Sigmoid colon (tissue), 7 donors: ENCODE data around the gene CDX1. TPM values are rescaled to one million over a fixed set of nuclear protein-coding genes. Genes with fewer than 3 reads are reported as not detected.

Experiments used
- DNase-seq: peaks from one replicate; pipeline ENCODE4 v3.0.0-alpha.2; 2019
- H3K27ac ChIP-seq, 4 donors: fragments of 200-600 bp; sonication (generic); one replicate each; pipeline ENCODE4 v1.5.1; 2016 to 2019; ENCODE audit warnings: mild to moderate bottlenecking in 1 of 4
- H3K27me3 ChIP-seq, 3 donors: fragments of 200-600 bp; sonication (generic); one replicate each; pipeline ENCODE4 v1.5.1; 2019; ENCODE audit warnings: mild to moderate bottlenecking in 1 of 3
- H3K36me3 ChIP-seq, 4 donors: fragments of 200-600 bp; sonication (generic); one replicate each; pipeline ENCODE4 v1.5.1; 2016 to 2019
- H3K4me1 ChIP-seq, 4 donors: fragments of 200-600 bp; sonication (generic); one replicate each; pipeline ENCODE4 v1.5.1; 2017 to 2019
- H3K4me3 ChIP-seq, 4 donors: fragments of 200-600 bp; sonication (generic); one replicate each; pipeline ENCODE4 v1.5.1; 2017 to 2019; ENCODE audit warnings: mild to moderate bottlenecking in 2 of 4, moderate library complexity in 1 of 4
- H3K9me3 ChIP-seq, 4 donors: fragments of 200-600 bp in 3 of 4; sonication (generic) in 3 of 4; one replicate each; pipeline versions ENCODE4 v1.5.1 to v1.6.1; 2013 to 2019
- EP300 ChIP-seq, 4 donors: sonication (generic); formaldehyde crosslinking; IDR thresholded peaks; one replicate each; pipeline ENCODE4 v1.6.1; 2017; ENCODE audit warnings: antibody characterized with exemption in 4 of 4
- POLR2A ChIP-seq, 2 donors: fragments of 450-650 bp; IDR thresholded peaks; one replicate each; pipeline ENCODE4 v1.6.1; 2016; ENCODE audit warnings: antibody characterized with exemption in 2 of 2, mild to moderate bottlenecking in 2 of 2, moderate library complexity in 2 of 2
- POLR2AphosphoS5 ChIP-seq, 4 donors: sonication (generic); formaldehyde crosslinking; IDR thresholded peaks; one replicate each; pipeline ENCODE4 v1.6.1; 2017; ENCODE audit warnings: antibody characterized with exemption in 4 of 4
- WGBS, 2 donors: extraction: QIAGEN DNeasy Blood & Tissue Kit; methylation state at CpG; one replicate each; pipeline ENCODE4 v1.1.7; 2013; 5-methylcytosine and 5-hydroxymethylcytosine counted together
- intact Hi-C: fragments of 100-400 bp; cut with DNase I; formaldehyde crosslinking; loops from one replicate; pipeline ENCODE4 v1.15.1; 2023
- polyA plus RNA-seq, 3 donors: library from polyadenylated mRNA; stranded (reverse); fragments of 200-250 nt; gene quantifications; one replicate each; pipeline ENCODE4 v1.2.3, GENCODE V29; 2013
- total RNA-seq, 4 donors: library from RNA; depleted of rRNA; stranded (reverse); fragments of >200 nt; gene quantifications; one replicate each; pipeline ENCODE4 v1.1.0, GENCODE V29; 2016
- TF ChIP-seq, protein P1 (sequence below), 4 experiments: fragments of 450-650 bp in 3 of 4; fragments of 200-600 bp in 1 of 4; IDR thresholded peaks; one replicate each; pipeline ENCODE4 v1.5.1; 2016 to 2019; ENCODE audit warnings: antibody characterized with exemption in 4 of 4, mild to moderate bottlenecking in 3 of 4, moderate library complexity in 2 of 4
- donor health status: healthy with polysubstance abuse.
- donor health status: Bipolar disorder and iron deficiency.
- donor health status: healthy.

The CDX1 gene
- total and polyA plus RNA-seq, 7 donors = 0.71 to 455 (median 325) TPM; not detected in 2

DNA sequence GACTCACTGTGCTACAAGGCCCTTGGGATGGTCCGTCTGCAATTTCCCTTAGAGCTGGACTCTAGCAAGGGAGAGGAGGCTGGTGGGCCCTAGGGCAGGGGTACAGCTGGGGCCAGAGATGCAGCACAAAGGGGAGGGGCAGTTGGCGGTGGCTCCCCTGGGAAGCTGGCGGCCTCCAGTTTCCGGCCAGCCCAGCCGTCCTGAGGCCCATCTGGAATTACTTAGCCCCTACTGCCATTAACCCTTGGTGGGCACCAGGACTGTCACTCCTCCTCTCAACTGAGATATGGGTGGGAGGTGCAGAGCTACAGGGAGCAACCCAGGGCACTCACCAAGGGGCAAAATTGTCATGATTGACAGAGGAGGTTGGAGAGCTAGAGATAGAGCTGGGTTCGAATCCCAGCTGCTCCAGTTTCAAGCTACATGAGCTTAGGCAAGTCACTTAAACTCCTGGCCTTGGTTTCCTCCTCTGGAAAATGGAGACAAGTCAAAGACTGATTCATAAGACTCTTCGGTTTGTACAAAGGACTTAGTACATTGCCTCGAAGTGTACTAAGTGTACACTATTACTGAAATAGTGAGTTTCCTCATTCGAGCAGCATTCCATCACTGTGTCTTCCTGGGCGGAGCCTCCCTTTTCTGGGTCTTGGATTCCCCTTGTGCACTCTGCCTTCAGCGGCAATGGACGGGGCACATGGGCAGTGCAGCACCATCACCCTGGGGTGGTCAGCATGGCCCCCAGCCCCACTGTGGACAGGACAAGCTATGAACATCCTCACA is 8.2 kb upstream of the CDX1 start:
- Histone ChIP-seq H3K9me3 (no peaks in the 10 kb centered on the region), H3K27me3 (no peaks in the 10 kb centered on the region), H3K27ac (peak overlapping the region; percentile 84 to 92 (median 87)), H3K36me3 (no peaks in the 10 kb centered on the region), H3K4me1 (peaks cover 0 to 31% (median 17%) of the 10 kb centered on the region in 4 donors), H3K4me3 (no peak overlapping the region)
- no peak for DNase-seq
- 69 to 71% methylated on average over 12 of the region's 12 CpGs for WGBS, 2 donors
- TF ChIP-seq POLR2A (IDR thresholded peaks at IDR 0.05) (no peak), EP300 (IDR thresholded peaks at IDR 0.05) (no peak), POLR2AphosphoS5 (IDR thresholded peaks at IDR 0.05) (no peak)
- TF ChIP-seq, protein P1, sequence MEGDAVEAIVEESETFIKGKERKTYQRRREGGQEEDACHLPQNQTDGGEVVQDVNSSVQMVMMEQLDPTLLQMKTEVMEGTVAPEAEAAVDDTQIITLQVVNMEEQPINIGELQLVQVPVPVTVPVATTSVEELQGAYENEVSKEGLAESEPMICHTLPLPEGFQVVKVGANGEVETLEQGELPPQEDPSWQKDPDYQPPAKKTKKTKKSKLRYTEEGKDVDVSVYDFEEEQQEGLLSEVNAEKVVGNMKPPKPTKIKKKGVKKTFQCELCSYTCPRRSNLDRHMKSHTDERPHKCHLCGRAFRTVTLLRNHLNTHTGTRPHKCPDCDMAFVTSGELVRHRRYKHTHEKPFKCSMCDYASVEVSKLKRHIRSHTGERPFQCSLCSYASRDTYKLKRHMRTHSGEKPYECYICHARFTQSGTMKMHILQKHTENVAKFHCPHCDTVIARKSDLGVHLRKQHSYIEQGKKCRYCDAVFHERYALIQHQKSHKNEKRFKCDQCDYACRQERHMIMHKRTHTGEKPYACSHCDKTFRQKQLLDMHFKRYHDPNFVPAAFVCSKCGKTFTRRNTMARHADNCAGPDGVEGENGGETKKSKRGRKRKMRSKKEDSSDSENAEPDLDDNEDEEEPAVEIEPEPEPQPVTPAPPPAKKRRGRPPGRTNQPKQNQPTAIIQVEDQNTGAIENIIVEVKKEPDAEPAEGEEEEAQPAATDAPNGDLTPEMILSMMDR (IDR thresholded peaks at IDR 0.05) = no peak
- intact Hi-C loops = loop anchor here (5.0 kb wide), 1 partner anchor 279 kb away; no protein-coding TSS in a partner anchor

DNA sequence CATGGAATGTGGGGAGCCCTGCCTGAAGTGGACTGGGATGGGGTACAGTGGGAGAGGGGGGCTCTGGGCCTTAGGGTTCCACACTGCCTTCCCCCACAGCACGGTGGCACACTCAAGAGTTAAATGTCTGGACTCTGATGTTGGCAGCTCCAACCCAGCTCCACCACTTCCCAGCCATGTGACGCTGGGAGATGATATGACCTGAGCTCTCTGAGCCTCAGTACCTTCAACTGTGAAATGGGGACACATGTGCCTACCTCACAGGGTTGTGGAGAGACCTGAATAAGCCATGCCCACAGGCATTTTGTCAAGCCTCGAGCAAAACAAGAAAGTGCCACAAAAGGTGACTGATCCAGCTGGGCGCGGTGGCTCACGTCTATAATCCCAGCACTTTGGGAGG is 7.5 kb upstream of the CDX1 start:
- Histone ChIP-seq H3K4me1 (peaks cover 0 to 30% (median 13%) of the 10 kb centered on the region in 4 donors), H3K9me3 (no peaks in the 10 kb centered on the region), H3K36me3 (no peaks in the 10 kb centered on the region), H3K4me3 (no peak overlapping the region), H3K27me3 (no peaks in the 10 kb centered on the region), H3K27ac (peak overlapping the region; percentile 84 to 92 (median 87))
- no peak for DNase-seq
- TF ChIP-seq POLR2AphosphoS5 (IDR thresholded peaks at IDR 0.05) = no peak
- TF ChIP-seq, protein P1 (IDR thresholded peaks at IDR 0.05) = no peak
- TF ChIP-seq EP300 (IDR thresholded peaks at IDR 0.05) = no peak
- TF ChIP-seq POLR2A (IDR thresholded peaks at IDR 0.05) = no peak
- intact Hi-C loops = loop anchor here (5.0 kb wide), 1 partner anchor 278 kb away; no protein-coding TSS in a partner anchor
- WGBS, 2 donors = 67 to 82% methylated on average over 6 of the region's 6 CpGs

DNA sequence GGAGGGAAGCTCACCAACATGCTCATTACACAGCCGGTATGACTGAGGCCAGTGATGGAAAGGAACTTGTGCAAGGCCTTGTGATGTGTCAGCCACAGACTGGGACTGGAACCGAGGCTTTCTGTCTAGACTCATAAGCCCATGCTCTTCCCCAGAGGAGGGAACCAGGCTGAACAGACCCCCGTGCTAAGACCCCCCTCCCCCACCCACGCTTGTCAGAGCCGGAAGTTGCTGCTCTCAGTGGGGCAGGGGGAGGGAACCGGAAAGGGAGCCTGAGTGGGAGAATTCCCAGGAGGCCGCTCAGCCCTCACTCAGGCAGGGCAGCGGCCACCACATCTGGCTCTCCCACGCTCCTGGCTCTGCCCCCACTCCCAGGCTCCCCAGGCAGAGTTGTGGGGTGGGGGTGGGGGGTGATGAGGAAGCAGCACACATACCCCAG is 6.8 kb upstream of the CDX1 start:
- H3K27me3 ChIP-seq = no peaks in the 10 kb centered on the region
- peak overlapping the region; percentile 84 to 92 (median 87) for H3K27ac ChIP-seq
- WGBS, 2 donors = 57 to 79% methylated on average over 9 of the region's 9 CpGs
- H3K4me1 ChIP-seq = peaks cover 0 to 28% (median 11%) of the 10 kb centered on the region in 4 donors
- TF ChIP-seq EP300 (IDR thresholded peaks at IDR 0.05) = no peak
- TF ChIP-seq, protein P1 (IDR thresholded peaks at IDR 0.05) = no peak
- no peak for TF ChIP-seq POLR2A (IDR thresholded peaks at IDR 0.05)
- TF ChIP-seq POLR2AphosphoS5 (IDR thresholded peaks at IDR 0.05) = no peak
- no peak overlapping the region for H3K4me3 ChIP-seq
- no peaks in the 10 kb centered on the region for H3K36me3 ChIP-seq
- H3K9me3 ChIP-seq = no peaks in the 10 kb centered on the region
- intact Hi-C loops = loop anchor here (5.0 to 10.0 kb wide), 2 partner anchors 195 to 278 kb away; partner anchors contain the start of gene TCOF1
- no peak for DNase-seq

DNA sequence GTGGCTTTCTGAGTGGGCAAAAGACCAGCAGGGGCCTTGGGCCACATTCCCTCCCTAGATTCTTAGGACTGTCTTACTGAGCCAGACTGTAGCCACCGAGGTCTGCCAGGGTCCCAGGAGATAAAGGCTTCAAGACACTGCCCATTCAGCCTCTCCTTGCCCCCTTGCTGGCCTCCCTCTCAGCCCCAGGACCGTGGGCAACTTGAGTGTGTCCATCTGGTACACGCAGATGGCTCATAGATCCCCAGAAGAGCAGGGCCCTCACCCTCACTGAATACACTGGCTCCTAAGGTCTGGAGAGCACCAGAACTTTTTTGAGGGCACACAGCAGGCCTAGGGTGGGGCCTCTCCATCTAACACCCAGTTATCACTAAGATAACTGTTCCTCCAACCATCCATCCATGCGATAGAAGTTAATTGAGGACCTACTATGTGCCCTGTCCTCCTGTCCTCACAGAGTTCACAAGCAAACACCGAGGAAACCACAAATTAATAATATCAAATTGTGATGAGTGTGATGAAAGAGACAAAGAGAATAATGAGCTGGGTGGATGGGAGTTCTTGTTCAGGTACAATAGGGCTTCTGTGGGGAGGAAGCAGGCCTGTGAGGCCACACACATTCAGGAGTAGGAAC is 6.0 kb upstream of the CDX1 start:
- no peak for DNase-seq
- peak overlapping the region; percentile 84 to 92 (median 87) for H3K27ac ChIP-seq
- H3K4me3 ChIP-seq = no peak overlapping the region
- no peaks in the 10 kb centered on the region for H3K36me3 ChIP-seq
- TF ChIP-seq EP300 (IDR thresholded peaks at IDR 0.05) (no peak), POLR2A (IDR thresholded peaks at IDR 0.05) (no peak), POLR2AphosphoS5 (IDR thresholded peaks at IDR 0.05) (no peak)
- TF ChIP-seq, protein P1 (IDR thresholded peaks at IDR 0.05) = no peak
- intact Hi-C loops = loop anchor here (1.0 to 10.0 kb wide), 2 partner anchors 58 to 194 kb away; partner anchors contain the start of gene TCOF1
- H3K27me3 ChIP-seq = no peaks in the 10 kb centered on the region
- no peaks in the 10 kb centered on the region for H3K9me3 ChIP-seq
- H3K4me1 ChIP-seq = peaks cover 0 to 20% (median 8%) of the 10 kb centered on the region in 4 donors
- WGBS, 2 donors = 69 to 74% methylated on average over 5 of the region's 5 CpGs
